WTC11 (cell line): Measurements from ENCODE around the gene TMEM131L. TPM values are rescaled to one million over a fixed set of nuclear protein-coding genes. Genes with fewer than 3 reads are reported as not detected.

ENCODE experiments used
- ATAC-seq: fragments of 200-7000 bp; cut with Tn5 transposase; 2 replicates; pipeline ENCODE4 v1.10.0; 2021; ENCODE audit warnings: mild to moderate bottlenecking, moderate library complexity
- CTCF ChIA-PET: fragments of 300-600 bp; sonication (Branson Sonifier 250); formaldehyde crosslinking; loops from one replicate; lab custom pipeline; 2021; ENCODE audit warnings: antibody characterized with exemption; lab: Charles Lee
- POLR2A ChIA-PET: fragments of 350-600 bp; sonication (Branson Sonifier 250); formaldehyde crosslinking; loops from one replicate; lab custom pipeline; 2021; ENCODE audit warnings: antibody characterized with exemption; lab: Charles Lee
- DNase-seq: peaks from one replicate; pipeline ENCODE4 v3.0.0; 2021; ENCODE audit warnings: low spot score
- H3K27ac Mint-ChIP-seq: 2 replicates; pipeline ENCODE4 v1.8.0; 2021; ENCODE audit warnings: mixed read lengths
- H3K27me3 Mint-ChIP-seq: 2 replicates; pipeline ENCODE4 v1.8.0; 2021; ENCODE audit warnings: low read depth, mild to moderate bottlenecking, moderate library complexity, mixed read lengths
- H3K36me3 Mint-ChIP-seq: 2 replicates; pipeline ENCODE4 v1.8.0; 2021; ENCODE audit warnings: mixed read lengths
- H3K4me1 Mint-ChIP-seq: 2 replicates; pipeline ENCODE4 v1.8.0; 2022; ENCODE audit warnings: mixed read lengths
- H3K4me3 Mint-ChIP-seq: 2 replicates; pipeline ENCODE4 v1.8.0; 2021; ENCODE audit warnings: mild to moderate bottlenecking, moderate library complexity, mixed read lengths
- H3K9me3 Mint-ChIP-seq: 2 replicates; pipeline ENCODE4 v1.8.0; 2021; ENCODE audit warnings: mixed read lengths
- ESRRA ChIP-seq: sonication (generic); formaldehyde crosslinking; IDR thresholded peaks from 2 replicates; pipeline ENCODE4 v1.8.1; 2022; ENCODE audit warnings: mild to moderate bottlenecking, missing genetic modification reagents, borderline replicate concordance
- HMGA2 ChIP-seq: fragments of 250-450 bp; sonication (Bioruptor Pico); IDR thresholded peaks from 2 replicates; pipeline ENCODE4 v1.4.0; 2021; ENCODE audit warnings: mild to moderate bottlenecking, moderate library complexity
- IRF2 ChIP-seq: sonication (generic); formaldehyde crosslinking; IDR thresholded peaks from 2 replicates; pipeline ENCODE4 v1.8.0; 2022; ENCODE audit warnings: low read depth, missing genetic modification reagents, borderline replicate concordance
- NR1H2 ChIP-seq: sonication (generic); formaldehyde crosslinking; IDR thresholded peaks from 2 replicates; pipeline ENCODE4 v1.9.0; 2021; ENCODE audit warnings: mild to moderate bottlenecking, moderate library complexity, missing genetic modification reagents
- NR2C2 ChIP-seq: sonication (generic); formaldehyde crosslinking; IDR thresholded peaks from 2 replicates; pipeline ENCODE4 v1.8.0; 2022; ENCODE audit warnings: mild to moderate bottlenecking, missing genetic modification reagents
- SMAD4 ChIP-seq: sonication (generic); formaldehyde crosslinking; IDR thresholded peaks from 2 replicates; pipeline ENCODE4 v1.8.0; 2022; ENCODE audit warnings: mild to moderate bottlenecking, missing genetic modification reagents
- TEAD1 ChIP-seq: sonication (generic); formaldehyde crosslinking; IDR thresholded peaks from 2 replicates; pipeline ENCODE4 v1.8.0; 2022; ENCODE audit warnings: mild to moderate bottlenecking, missing genetic modification reagents
- TEAD4 ChIP-seq: sonication (generic); formaldehyde crosslinking; IDR thresholded peaks from 2 replicates; pipeline ENCODE4 v1.8.0; 2022; ENCODE audit warnings: mild to moderate bottlenecking, missing genetic modification reagents
- TP53 ChIP-seq: sonication (generic); formaldehyde crosslinking; IDR thresholded peaks from 2 replicates; pipeline ENCODE4 v1.8.1; 2023; ENCODE audit warnings: mild to moderate bottlenecking, missing genetic modification reagents
- ZNF121 ChIP-seq: sonication (generic); formaldehyde crosslinking; IDR thresholded peaks from 2 replicates; pipeline ENCODE4 v1.8.0; 2023; ENCODE audit warnings: missing genetic modification reagents
- ZNF416 ChIP-seq: fragments of 250-450 bp; sonication (Bioruptor Pico); IDR thresholded peaks from 2 replicates; pipeline ENCODE4 v1.9.0; 2021; ENCODE audit warnings: mild to moderate bottlenecking, inconsistent platforms
- total RNA-seq: library from RNA; stranded (reverse); gene quantifications from 3 replicates; pipeline ENCODE4 v1.2.3, GENCODE V29; 2021
- TF ChIP-seq, protein P1 (sequence below): sonication (generic); formaldehyde crosslinking; conservative IDR thresholded peaks from 2 replicates; pipeline ENCODE4 v1.8.1; 2023; ENCODE audit warnings: mild to moderate bottlenecking, low read depth, missing genetic modification reagents, moderate library complexity
- TF ChIP-seq, protein P2 (sequence below): sonication (generic); formaldehyde crosslinking; IDR thresholded peaks from 2 replicates; pipeline ENCODE4 v1.8.1; 2022; ENCODE audit warnings: low read depth, mild to moderate bottlenecking, moderate library complexity, missing genetic modification reagents, borderline replicate concordance
- TF ChIP-seq, protein P3 (sequence below): fragments of 250-450 bp; sonication (Bioruptor Pico); IDR thresholded peaks from 2 replicates; pipeline ENCODE4 v1.9.0; 2021; ENCODE audit warnings: mild to moderate bottlenecking, borderline replicate concordance
- TF ChIP-seq, protein P4 (sequence below): sonication (generic); formaldehyde crosslinking; IDR thresholded peaks from 2 replicates; pipeline ENCODE4 v1.8.0; 2023; ENCODE audit warnings: mild to moderate bottlenecking, missing genetic modification reagents
- TF ChIP-seq, protein P5 (sequence below): sonication (generic); formaldehyde crosslinking; IDR thresholded peaks from 2 replicates; pipeline ENCODE4 v1.8.0; 2022; ENCODE audit warnings: missing genetic modification reagents
- TF ChIP-seq, protein P6 (sequence below): sonication (generic); formaldehyde crosslinking; IDR thresholded peaks from 2 replicates; pipeline ENCODE4 v1.8.0; 2023; ENCODE audit warnings: missing genetic modification reagents, mild to moderate bottlenecking, borderline replicate concordance

TMEM131L gene
- total RNA-seq, 1 experiment from 2014 or later = 26.7 TPM

DNA sequence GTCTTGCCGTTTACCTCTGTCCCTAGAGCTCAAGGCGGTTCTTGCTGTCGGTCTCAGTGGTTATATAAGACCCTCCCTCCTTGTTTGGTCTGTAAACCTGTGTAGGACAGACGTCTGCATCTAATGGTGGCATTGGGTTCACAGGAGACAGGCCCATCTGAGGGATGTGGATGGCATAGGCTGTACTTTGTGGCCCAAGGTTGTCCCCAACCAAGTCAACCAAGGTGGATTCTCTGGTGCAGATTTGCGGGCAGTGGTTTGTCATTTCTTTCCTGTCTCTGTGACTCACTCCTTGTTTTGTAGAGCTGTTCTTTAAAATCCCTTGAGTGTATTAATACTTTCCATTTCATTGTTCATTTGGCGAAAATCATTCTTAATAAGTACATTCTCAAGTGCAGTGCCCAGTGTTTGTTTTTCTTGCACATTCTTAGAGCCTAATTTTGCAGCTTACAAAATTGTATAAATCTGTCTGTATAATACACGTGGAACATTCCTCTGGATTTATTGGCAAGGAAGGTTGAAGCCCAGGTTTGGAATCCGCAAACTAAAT lies 149.9 kb downstream of the TMEM131L start:
- Mint-ChIP-seq H3K4me1 (peaks cover 19% of the 10 kb centered on the region), H3K27ac (no peak overlapping the region), H3K36me3 (peaks cover 52% of the 10 kb centered on the region), H3K9me3 (0 out of 2 replicates have a peak, but pooled peaks cover 4% of the 10 kb centered on the region), H3K4me3 (no peak overlapping the region), H3K27me3 (no peaks in the 10 kb centered on the region)
- TF ChIP-seq, protein P1, sequence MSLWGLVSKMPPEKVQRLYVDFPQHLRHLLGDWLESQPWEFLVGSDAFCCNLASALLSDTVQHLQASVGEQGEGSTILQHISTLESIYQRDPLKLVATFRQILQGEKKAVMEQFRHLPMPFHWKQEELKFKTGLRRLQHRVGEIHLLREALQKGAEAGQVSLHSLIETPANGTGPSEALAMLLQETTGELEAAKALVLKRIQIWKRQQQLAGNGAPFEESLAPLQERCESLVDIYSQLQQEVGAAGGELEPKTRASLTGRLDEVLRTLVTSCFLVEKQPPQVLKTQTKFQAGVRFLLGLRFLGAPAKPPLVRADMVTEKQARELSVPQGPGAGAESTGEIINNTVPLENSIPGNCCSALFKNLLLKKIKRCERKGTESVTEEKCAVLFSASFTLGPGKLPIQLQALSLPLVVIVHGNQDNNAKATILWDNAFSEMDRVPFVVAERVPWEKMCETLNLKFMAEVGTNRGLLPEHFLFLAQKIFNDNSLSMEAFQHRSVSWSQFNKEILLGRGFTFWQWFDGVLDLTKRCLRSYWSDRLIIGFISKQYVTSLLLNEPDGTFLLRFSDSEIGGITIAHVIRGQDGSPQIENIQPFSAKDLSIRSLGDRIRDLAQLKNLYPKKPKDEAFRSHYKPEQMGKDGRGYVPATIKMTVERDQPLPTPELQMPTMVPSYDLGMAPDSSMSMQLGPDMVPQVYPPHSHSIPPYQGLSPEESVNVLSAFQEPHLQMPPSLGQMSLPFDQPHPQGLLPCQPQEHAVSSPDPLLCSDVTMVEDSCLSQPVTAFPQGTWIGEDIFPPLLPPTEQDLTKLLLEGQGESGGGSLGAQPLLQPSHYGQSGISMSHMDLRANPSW (CRISPR knock-in tag) = no peak
- no peak for TF ChIP-seq IRF2 (CRISPR knock-in tag)
- no peak for TF ChIP-seq SMAD4 (CRISPR knock-in tag)
- no peak for TF ChIP-seq HMGA2 (CRISPR knock-in tag)
- TF ChIP-seq, protein P2, sequence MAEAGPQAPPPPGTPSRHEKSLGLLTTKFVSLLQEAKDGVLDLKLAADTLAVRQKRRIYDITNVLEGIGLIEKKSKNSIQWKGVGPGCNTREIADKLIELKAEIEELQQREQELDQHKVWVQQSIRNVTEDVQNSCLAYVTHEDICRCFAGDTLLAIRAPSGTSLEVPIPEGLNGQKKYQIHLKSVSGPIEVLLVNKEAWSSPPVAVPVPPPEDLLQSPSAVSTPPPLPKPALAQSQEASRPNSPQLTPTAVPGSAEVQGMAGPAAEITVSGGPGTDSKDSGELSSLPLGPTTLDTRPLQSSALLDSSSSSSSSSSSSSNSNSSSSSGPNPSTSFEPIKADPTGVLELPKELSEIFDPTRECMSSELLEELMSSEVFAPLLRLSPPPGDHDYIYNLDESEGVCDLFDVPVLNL (CRISPR knock-in tag) = no peak
- no peak for TF ChIP-seq NR1H2 (CRISPR knock-in tag)
- TF ChIP-seq, protein P3, sequence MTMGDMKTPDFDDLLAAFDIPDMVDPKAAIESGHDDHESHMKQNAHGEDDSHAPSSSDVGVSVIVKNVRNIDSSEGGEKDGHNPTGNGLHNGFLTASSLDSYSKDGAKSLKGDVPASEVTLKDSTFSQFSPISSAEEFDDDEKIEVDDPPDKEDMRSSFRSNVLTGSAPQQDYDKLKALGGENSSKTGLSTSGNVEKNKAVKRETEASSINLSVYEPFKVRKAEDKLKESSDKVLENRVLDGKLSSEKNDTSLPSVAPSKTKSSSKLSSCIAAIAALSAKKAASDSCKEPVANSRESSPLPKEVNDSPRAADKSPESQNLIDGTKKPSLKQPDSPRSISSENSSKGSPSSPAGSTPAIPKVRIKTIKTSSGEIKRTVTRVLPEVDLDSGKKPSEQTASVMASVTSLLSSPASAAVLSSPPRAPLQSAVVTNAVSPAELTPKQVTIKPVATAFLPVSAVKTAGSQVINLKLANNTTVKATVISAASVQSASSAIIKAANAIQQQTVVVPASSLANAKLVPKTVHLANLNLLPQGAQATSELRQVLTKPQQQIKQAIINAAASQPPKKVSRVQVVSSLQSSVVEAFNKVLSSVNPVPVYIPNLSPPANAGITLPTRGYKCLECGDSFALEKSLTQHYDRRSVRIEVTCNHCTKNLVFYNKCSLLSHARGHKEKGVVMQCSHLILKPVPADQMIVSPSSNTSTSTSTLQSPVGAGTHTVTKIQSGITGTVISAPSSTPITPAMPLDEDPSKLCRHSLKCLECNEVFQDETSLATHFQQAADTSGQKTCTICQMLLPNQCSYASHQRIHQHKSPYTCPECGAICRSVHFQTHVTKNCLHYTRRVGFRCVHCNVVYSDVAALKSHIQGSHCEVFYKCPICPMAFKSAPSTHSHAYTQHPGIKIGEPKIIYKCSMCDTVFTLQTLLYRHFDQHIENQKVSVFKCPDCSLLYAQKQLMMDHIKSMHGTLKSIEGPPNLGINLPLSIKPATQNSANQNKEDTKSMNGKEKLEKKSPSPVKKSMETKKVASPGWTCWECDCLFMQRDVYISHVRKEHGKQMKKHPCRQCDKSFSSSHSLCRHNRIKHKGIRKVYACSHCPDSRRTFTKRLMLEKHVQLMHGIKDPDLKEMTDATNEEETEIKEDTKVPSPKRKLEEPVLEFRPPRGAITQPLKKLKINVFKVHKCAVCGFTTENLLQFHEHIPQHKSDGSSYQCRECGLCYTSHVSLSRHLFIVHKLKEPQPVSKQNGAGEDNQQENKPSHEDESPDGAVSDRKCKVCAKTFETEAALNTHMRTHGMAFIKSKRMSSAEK (CRISPR knock-in tag) = no peak
- TF ChIP-seq, protein P4, sequence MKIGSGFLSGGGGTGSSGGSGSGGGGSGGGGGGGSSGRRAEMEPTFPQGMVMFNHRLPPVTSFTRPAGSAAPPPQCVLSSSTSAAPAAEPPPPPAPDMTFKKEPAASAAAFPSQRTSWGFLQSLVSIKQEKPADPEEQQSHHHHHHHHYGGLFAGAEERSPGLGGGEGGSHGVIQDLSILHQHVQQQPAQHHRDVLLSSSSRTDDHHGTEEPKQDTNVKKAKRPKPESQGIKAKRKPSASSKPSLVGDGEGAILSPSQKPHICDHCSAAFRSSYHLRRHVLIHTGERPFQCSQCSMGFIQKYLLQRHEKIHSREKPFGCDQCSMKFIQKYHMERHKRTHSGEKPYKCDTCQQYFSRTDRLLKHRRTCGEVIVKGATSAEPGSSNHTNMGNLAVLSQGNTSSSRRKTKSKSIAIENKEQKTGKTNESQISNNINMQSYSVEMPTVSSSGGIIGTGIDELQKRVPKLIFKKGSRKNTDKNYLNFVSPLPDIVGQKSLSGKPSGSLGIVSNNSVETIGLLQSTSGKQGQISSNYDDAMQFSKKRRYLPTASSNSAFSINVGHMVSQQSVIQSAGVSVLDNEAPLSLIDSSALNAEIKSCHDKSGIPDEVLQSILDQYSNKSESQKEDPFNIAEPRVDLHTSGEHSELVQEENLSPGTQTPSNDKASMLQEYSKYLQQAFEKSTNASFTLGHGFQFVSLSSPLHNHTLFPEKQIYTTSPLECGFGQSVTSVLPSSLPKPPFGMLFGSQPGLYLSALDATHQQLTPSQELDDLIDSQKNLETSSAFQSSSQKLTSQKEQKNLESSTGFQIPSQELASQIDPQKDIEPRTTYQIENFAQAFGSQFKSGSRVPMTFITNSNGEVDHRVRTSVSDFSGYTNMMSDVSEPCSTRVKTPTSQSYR (CRISPR knock-in tag) = no peak
- no peak for TF ChIP-seq ZNF121 (CRISPR knock-in tag)
- TF ChIP-seq ESRRA = no peak
- no peak for TF ChIP-seq TEAD4 (CRISPR knock-in tag)
- TF ChIP-seq TP53 (CRISPR knock-in tag) = no peak
- no peak for TF ChIP-seq NR2C2 (CRISPR knock-in tag)
- TF ChIP-seq ZNF416 (CRISPR knock-in tag) = no peak
- TF ChIP-seq, protein P5, sequence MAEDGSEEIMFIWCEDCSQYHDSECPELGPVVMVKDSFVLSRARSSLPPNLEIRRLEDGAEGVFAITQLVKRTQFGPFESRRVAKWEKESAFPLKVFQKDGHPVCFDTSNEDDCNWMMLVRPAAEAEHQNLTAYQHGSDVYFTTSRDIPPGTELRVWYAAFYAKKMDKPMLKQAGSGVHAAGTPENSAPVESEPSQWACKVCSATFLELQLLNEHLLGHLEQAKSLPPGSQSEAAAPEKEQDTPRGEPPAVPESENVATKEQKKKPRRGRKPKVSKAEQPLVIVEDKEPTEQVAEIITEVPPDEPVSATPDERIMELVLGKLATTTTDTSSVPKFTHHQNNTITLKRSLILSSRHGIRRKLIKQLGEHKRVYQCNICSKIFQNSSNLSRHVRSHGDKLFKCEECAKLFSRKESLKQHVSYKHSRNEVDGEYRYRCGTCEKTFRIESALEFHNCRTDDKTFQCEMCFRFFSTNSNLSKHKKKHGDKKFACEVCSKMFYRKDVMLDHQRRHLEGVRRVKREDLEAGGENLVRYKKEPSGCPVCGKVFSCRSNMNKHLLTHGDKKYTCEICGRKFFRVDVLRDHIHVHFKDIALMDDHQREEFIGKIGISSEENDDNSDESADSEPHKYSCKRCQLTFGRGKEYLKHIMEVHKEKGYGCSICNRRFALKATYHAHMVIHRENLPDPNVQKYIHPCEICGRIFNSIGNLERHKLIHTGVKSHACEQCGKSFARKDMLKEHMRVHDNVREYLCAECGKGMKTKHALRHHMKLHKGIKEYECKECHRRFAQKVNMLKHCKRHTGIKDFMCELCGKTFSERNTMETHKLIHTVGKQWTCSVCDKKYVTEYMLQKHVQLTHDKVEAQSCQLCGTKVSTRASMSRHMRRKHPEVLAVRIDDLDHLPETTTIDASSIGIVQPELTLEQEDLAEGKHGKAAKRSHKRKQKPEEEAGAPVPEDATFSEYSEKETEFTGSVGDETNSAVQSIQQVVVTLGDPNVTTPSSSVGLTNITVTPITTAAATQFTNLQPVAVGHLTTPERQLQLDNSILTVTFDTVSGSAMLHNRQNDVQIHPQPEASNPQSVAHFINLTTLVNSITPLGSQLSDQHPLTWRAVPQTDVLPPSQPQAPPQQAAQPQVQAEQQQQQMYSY (CRISPR knock-in tag) = no peak
- TF ChIP-seq, protein P6, sequence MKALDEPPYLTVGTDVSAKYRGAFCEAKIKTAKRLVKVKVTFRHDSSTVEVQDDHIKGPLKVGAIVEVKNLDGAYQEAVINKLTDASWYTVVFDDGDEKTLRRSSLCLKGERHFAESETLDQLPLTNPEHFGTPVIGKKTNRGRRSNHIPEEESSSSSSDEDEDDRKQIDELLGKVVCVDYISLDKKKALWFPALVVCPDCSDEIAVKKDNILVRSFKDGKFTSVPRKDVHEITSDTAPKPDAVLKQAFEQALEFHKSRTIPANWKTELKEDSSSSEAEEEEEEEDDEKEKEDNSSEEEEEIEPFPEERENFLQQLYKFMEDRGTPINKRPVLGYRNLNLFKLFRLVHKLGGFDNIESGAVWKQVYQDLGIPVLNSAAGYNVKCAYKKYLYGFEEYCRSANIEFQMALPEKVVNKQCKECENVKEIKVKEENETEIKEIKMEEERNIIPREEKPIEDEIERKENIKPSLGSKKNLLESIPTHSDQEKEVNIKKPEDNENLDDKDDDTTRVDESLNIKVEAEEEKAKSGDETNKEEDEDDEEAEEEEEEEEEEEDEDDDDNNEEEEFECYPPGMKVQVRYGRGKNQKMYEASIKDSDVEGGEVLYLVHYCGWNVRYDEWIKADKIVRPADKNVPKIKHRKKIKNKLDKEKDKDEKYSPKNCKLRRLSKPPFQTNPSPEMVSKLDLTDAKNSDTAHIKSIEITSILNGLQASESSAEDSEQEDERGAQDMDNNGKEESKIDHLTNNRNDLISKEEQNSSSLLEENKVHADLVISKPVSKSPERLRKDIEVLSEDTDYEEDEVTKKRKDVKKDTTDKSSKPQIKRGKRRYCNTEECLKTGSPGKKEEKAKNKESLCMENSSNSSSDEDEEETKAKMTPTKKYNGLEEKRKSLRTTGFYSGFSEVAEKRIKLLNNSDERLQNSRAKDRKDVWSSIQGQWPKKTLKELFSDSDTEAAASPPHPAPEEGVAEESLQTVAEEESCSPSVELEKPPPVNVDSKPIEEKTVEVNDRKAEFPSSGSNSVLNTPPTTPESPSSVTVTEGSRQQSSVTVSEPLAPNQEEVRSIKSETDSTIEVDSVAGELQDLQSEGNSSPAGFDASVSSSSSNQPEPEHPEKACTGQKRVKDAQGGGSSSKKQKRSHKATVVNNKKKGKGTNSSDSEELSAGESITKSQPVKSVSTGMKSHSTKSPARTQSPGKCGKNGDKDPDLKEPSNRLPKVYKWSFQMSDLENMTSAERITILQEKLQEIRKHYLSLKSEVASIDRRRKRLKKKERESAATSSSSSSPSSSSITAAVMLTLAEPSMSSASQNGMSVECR = no peak
- TF ChIP-seq TEAD1 (CRISPR knock-in tag) = no peak
- ATAC-seq (no peak), DNase-seq (no peak)
- POLR2A ChIA-PET = no interaction called here
- CTCF ChIA-PET = no interaction called here
